Measurements from ENCODE around the gene CARF. TPM values are rescaled to one million over a fixed set of nuclear protein-coding genes. Genes with fewer than 3 reads are reported as not detected.
A peak's percentile ranks its signal among the peaks of the same experiment; 100 is the strongest.

CARF gene
- polyA plus RNA-seq, 1 donor from 2014 or later = 20.1 TPM

GRCh38 chr2:202870431-202871299 is 41.4 kb upstream of the CARF start:
- Histone ChIP-seq H3K9me2 (ENCODE audit: insufficient read depth, low read length) (no peaks in the 10 kb centered on the region), H4K20me1 (ENCODE audit: insufficient read depth) (no peaks in the 10 kb centered on the region), H3K4me3 (ENCODE audit: low read length) (peak overlapping the region; percentile 92), H3K9me3 (ENCODE audit: low read length) (no peaks in the 10 kb centered on the region), H3K36me3 (ENCODE audit: insufficient read depth, low read length) (no peaks in the 10 kb centered on the region), H3K9ac (ENCODE audit: low read length) (peak overlapping the region; percentile 86), H2AFZ (ENCODE audit: low read depth, low read length) (peak overlapping the region; percentile 53), H3K4me2 (ENCODE audit: low read length) (peak overlapping the region; percentile 79), H3K27me3 (ENCODE audit: insufficient read depth, low read depth, low read length) (no peaks in the 10 kb centered on the region), H3F3A (ENCODE audit: insufficient read depth, low read length, poor library complexity, severe bottlenecking) (no peaks in the 10 kb centered on the region), H3K79me2 (replicated peaks; ENCODE audit: insufficient read depth, low read length) (peaks cover 8% of the 10 kb centered on the region), H3K27ac (ENCODE audit: low read length) (peak overlapping the region; percentile 86)
- TF ChIP-seq REST (IDR thresholded peaks at IDR 0.05; ENCODE audit: borderline replicate concordance) = peak; percentile 45
- TF ChIP-seq EZH2 (IDR thresholded peaks at IDR 0.05; ENCODE audit: borderline replicate concordance, insufficient read depth, low read length, poor library complexity, severe bottlenecking) = no peak
- peak; percentile 76 for TF ChIP-seq SMC3 (conservative IDR thresholded peaks at IDR 0.05; ENCODE audit: poor library complexity)
- peak; percentile 95 for TF ChIP-seq POLR2AphosphoS5 (IDR thresholded peaks at IDR 0.05)
- peak; percentile 68 for TF ChIP-seq RAD21 (conservative IDR thresholded peaks at IDR 0.05)
- TF ChIP-seq, protein P1, sequence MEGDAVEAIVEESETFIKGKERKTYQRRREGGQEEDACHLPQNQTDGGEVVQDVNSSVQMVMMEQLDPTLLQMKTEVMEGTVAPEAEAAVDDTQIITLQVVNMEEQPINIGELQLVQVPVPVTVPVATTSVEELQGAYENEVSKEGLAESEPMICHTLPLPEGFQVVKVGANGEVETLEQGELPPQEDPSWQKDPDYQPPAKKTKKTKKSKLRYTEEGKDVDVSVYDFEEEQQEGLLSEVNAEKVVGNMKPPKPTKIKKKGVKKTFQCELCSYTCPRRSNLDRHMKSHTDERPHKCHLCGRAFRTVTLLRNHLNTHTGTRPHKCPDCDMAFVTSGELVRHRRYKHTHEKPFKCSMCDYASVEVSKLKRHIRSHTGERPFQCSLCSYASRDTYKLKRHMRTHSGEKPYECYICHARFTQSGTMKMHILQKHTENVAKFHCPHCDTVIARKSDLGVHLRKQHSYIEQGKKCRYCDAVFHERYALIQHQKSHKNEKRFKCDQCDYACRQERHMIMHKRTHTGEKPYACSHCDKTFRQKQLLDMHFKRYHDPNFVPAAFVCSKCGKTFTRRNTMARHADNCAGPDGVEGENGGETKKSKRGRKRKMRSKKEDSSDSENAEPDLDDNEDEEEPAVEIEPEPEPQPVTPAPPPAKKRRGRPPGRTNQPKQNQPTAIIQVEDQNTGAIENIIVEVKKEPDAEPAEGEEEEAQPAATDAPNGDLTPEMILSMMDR (IDR thresholded peaks at IDR 0.05; ENCODE audit: poor library complexity, severe bottlenecking) = peak; percentile 79
- peak; percentile 31 for TF ChIP-seq TAF1 (IDR thresholded peaks at IDR 0.05; ENCODE audit: low read depth)
- TF ChIP-seq EP300 (conservative IDR thresholded peaks at IDR 0.05; ENCODE audit: poor library complexity, severe bottlenecking) = no peak
- TF ChIP-seq MXI1 (conservative IDR thresholded peaks at IDR 0.05; ENCODE audit: poor library complexity, severe bottlenecking) = no peak

- TF ChIP-seq, protein P1 (IDR thresholded peaks at IDR 0.05; ENCODE audit: poor library complexity, severe bottlenecking) = peak; percentile 22
- no peak for TF ChIP-seq TAF1 (IDR thresholded peaks at IDR 0.05; ENCODE audit: low read depth)
- peak; percentile 45 for TF ChIP-seq EP300 (conservative IDR thresholded peaks at IDR 0.05; ENCODE audit: poor library complexity, severe bottlenecking)
- TF ChIP-seq RAD21 (conservative IDR thresholded peaks at IDR 0.05) = peak; percentile 22
- peak; percentile 92 for TF ChIP-seq MXI1 (conservative IDR thresholded peaks at IDR 0.05; ENCODE audit: poor library complexity, severe bottlenecking)
- no peaks in the 10 kb centered on the region for H3K9me2 ChIP-seq (ENCODE audit: insufficient read depth, low read length)
- H3K9ac ChIP-seq (ENCODE audit: low read length) = peak within 1 kb of the TSS; percentile 86
- H3K4me2 ChIP-seq (ENCODE audit: low read length) = peak within 1 kb of the TSS; percentile 90
- H2AFZ ChIP-seq (ENCODE audit: low read depth, low read length) = peak within 1 kb of the TSS; percentile 53
- no peaks in the 10 kb centered on the region for H3K9me3 ChIP-seq (ENCODE audit: low read length)
- peaks cover 8% of the 10 kb centered on the region for H3K79me2 ChIP-seq (replicated peaks; ENCODE audit: insufficient read depth, low read length)
- no peaks in the 10 kb centered on the region for H3F3A ChIP-seq (ENCODE audit: insufficient read depth, low read length, poor library complexity, severe bottlenecking)
- H4K20me1 ChIP-seq (ENCODE audit: insufficient read depth) = no peaks in the 10 kb centered on the region
- H3K27me3 ChIP-seq (ENCODE audit: insufficient read depth, low read depth, low read length) = no peaks in the 10 kb centered on the region
- H3K36me3 ChIP-seq (ENCODE audit: insufficient read depth, low read length) = no peaks in the 10 kb centered on the region
- H3K4me3 ChIP-seq (ENCODE audit: low read length) = peak within 1 kb of the TSS; percentile 92
- H3K27ac ChIP-seq (ENCODE audit: low read length) = peak within 1 kb of the TSS; percentile 86
These were observed 40.6 kb upstream of the CARF start, which contains the start of gene ICA1L for GRCh38 chr2:202871300-202872141. TSS of gene ICA1L (minus strand) at chr2:202871766. CDS start at chr2:202829009, 42,757 bp downstream.
